HCT116 (cell line): Measurements from ENCODE around the gene RAP1GAP2. TPM values are rescaled to one million over a fixed set of nuclear protein-coding genes. Genes with fewer than 3 reads are reported as not detected.

Experiments used
- ATAC-seq: fragments of 200-7000 bp; cut with Tn5 transposase; 2 replicates; pipeline ENCODE4 v1.9.1; 2020; ENCODE audit warnings: mild to moderate bottlenecking, moderate library complexity
- BruUV-seq: library from RNA; stranded (reverse); fragments of 400-500 nt; replicated peaks from 2 replicates; lab custom pipeline; 2021; lab: Mats Ljungman, UMichigan
- CTCF ChIA-PET: fragments of 300-600 bp; sonication (Branson Sonifier 250); formaldehyde crosslinking; loops from one replicate; lab custom pipeline; 2021; ENCODE audit warnings: antibody characterized with exemption; lab: Charles Lee
- POLR2A ChIA-PET: fragments of 300-600, 350-600 bp; sonication (Branson Sonifier 250); formaldehyde crosslinking; loops from one replicate; lab custom pipeline; 2021; ENCODE audit warnings: antibody characterized with exemption; lab: Charles Lee
- RAD21 ChIA-PET, 2 experiments: fragments of 300-600 bp; sonication (Branson Sonifier 250); formaldehyde crosslinking; loops; one replicate each; lab custom pipeline; 2023; ENCODE audit warnings: low total read pairs in 2 of 2; ENCODE audit not compliant: uncharacterized antibody in 2 of 2, unreplicated experiment in 2 of 2, low non-redundant PET in 1 of 2; lab: Charles Lee
- DNase-seq: peaks from one replicate; pipeline ENCODE4 v3.0.0-alpha.2; 2010; ENCODE audit warnings: low read depth, low spot score
- H2AFZ ChIP-seq: fragments of 200-600 bp; shearing (Covaris generic), sonication (generic); 2 replicates; pipeline ENCODE4 v1.6.1; 2017; ENCODE audit warnings: low read depth, mixed run types, mixed read lengths, antibody characterized with exemption, low read length; ENCODE audit not compliant: poor library complexity, severe bottlenecking
- H3K27ac ChIP-seq: 2 replicates; pipeline ENCODE4 v1.5.1; 2012; ENCODE audit warnings: low read depth, low read length
- H3K27me3 ChIP-seq: fragments of 200-600 bp; sonication (generic); 2 replicates; pipeline ENCODE4 v1.6.1; 2016; ENCODE audit warnings: mixed run types, low read length, mixed read lengths; ENCODE audit not compliant: insufficient read depth
- H3K36me3 ChIP-seq, 2 experiments: fragments of 200-500 bp in 1 of 2; fragments of 200-600 bp in 1 of 2; sonication (Bioruptor generic) in 1 of 2; sonication (generic) in 1 of 2; 2 replicates each; pipeline versions ENCODE4 v1.5.1 to v1.6.1; 2014 to 2016; ENCODE audit warnings: low read length in 2 of 2, inconsistent platforms in 1 of 2, mixed read lengths in 1 of 2, mixed run types in 1 of 2; ENCODE audit not compliant: insufficient read depth in 2 of 2, control insufficient read depth in 1 of 2
- H3K4me1 ChIP-seq, 2 experiments: fragments of 200-600 bp in 1 of 2; sonication (generic) in 1 of 2; 2 replicates each; pipeline versions ENCODE4 v1.5.1 to v1.6.1; 2012 to 2017; ENCODE audit warnings: low read length in 2 of 2, inconsistent platforms in 1 of 2, mild to moderate bottlenecking in 1 of 2, mixed read lengths in 1 of 2, mixed run types in 1 of 2, moderate library complexity in 1 of 2; ENCODE audit not compliant: insufficient read depth in 2 of 2, control insufficient read depth in 1 of 2
- H3K4me2 ChIP-seq: fragments of 200-600 bp; sonication (generic); 2 replicates; pipeline ENCODE4 v1.6.1; 2017; ENCODE audit warnings: mixed run types, low read length, mixed read lengths
- H3K4me3 ChIP-seq, 2 experiments: fragments of 200-600 bp in 1 of 2; sonication (generic) in 1 of 2; replicated peaks in 1 of 2; 2 replicates each; pipeline ENCODE4 v1.5.1; 2011 to 2016; ENCODE audit warnings: low read length in 2 of 2, control low read depth in 1 of 2, low read depth in 1 of 2, mild to moderate bottlenecking in 1 of 2, mixed read lengths in 1 of 2, mixed run types in 1 of 2
- H3K79me2 ChIP-seq: fragments of 200-600 bp; sonication (generic); 2 replicates; pipeline ENCODE4 v1.6.1; 2017; ENCODE audit warnings: mild to moderate bottlenecking, mixed run types, low read length, moderate library complexity, mixed read lengths; ENCODE audit not compliant: insufficient read depth
- H3K9ac ChIP-seq: fragments of 200-600 bp; sonication (generic); 2 replicates; pipeline ENCODE4 v1.6.1; 2016; ENCODE audit warnings: low read length, mixed read lengths
- H3K9me2 ChIP-seq: fragments of 200-600 bp; sonication (generic), shearing (Covaris generic); 2 replicates; pipeline ENCODE4 v1.6.1; 2017; ENCODE audit warnings: mixed run types, mild to moderate bottlenecking, moderate library complexity; ENCODE audit not compliant: insufficient read depth
- H3K9me3 ChIP-seq, 2 experiments: fragments of 200-500 bp in 1 of 2; fragments of 200-600 bp in 1 of 2; sonication (Bioruptor generic) in 1 of 2; sonication (generic) in 1 of 2; 2 replicates each; pipeline ENCODE4 v1.6.1; 2014 to 2017; ENCODE audit warnings: low read length in 2 of 2, mixed read lengths in 2 of 2, inconsistent platforms in 1 of 2, low read depth in 1 of 2, mild to moderate bottlenecking in 1 of 2, mixed run types in 1 of 2, moderate library complexity in 1 of 2; ENCODE audit not compliant: control insufficient read depth in 1 of 2, insufficient read depth in 1 of 2
- H4K20me1 ChIP-seq: fragments of 200-600 bp; sonication (generic), shearing (Covaris generic); 2 replicates; pipeline ENCODE4 v1.6.1; 2017; ENCODE audit warnings: mixed run types, mild to moderate bottlenecking, moderate library complexity; ENCODE audit not compliant: insufficient read depth
- CEBPB ChIP-seq: IDR thresholded peaks from 2 replicates; pipeline ENCODE4 v1.6.1; 2012; ENCODE audit warnings: low read depth
- EGR1 ChIP-seq: IDR thresholded peaks from 2 replicates; pipeline ENCODE4 v1.6.1; 2012; ENCODE audit warnings: low read depth
- ELF1 ChIP-seq: IDR thresholded peaks from 2 replicates; pipeline ENCODE4 v1.6.1; 2012; ENCODE audit warnings: low read depth, borderline replicate concordance
- EZH2phosphoT487 ChIP-seq: fragments of 200-600 bp; IDR thresholded peaks from 2 replicates; pipeline ENCODE4 v1.6.1; 2018; ENCODE audit warnings: antibody characterized with exemption, borderline replicate concordance
- FOSL1 ChIP-seq: IDR thresholded peaks from 2 replicates; pipeline ENCODE4 v1.6.1; 2012; ENCODE audit warnings: low read depth
- JUND ChIP-seq: IDR thresholded peaks from 2 replicates; pipeline ENCODE4 v1.6.1; 2012
- POLR2A ChIP-seq: IDR thresholded peaks from 2 replicates; pipeline ENCODE4 v1.7.0; 2011; ENCODE audit warnings: borderline replicate concordance; ENCODE audit not compliant: insufficient read depth, insufficient read length; ENCODE audit errors: extremely low read depth
- RAD21 ChIP-seq: IDR thresholded peaks from 2 replicates; pipeline ENCODE4 v1.6.1; 2012; ENCODE audit warnings: low read depth, mild to moderate bottlenecking
- SIN3A ChIP-seq: IDR thresholded peaks from 2 replicates; pipeline ENCODE4 v1.6.1; 2012; ENCODE audit warnings: low read depth
- SP1 ChIP-seq: IDR thresholded peaks from 2 replicates; pipeline ENCODE4 v1.6.1; 2012; ENCODE audit warnings: low read depth
- SRF ChIP-seq: IDR thresholded peaks from 2 replicates; pipeline ENCODE4 v1.6.1; 2012; ENCODE audit warnings: low read depth
- TCF7L2 ChIP-seq: IDR thresholded peaks from 2 replicates; pipeline ENCODE4 v1.7.0; 2011; ENCODE audit warnings: borderline replicate concordance, inconsistent platforms; ENCODE audit not compliant: insufficient read depth, insufficient read length; ENCODE audit errors: extremely low read depth
- ZFX ChIP-seq: fragments of 450-650 bp; IDR thresholded peaks from 2 replicates; pipeline ENCODE4 v1.6.1; 2017
- ZNF274 ChIP-seq: fragments of 200-500 bp; sonication (Bioruptor generic); IDR thresholded peaks from 2 replicates; pipeline ENCODE4 v1.6.1; 2014; ENCODE audit warnings: mild to moderate bottlenecking, low read depth, low read length, inconsistent platforms
- intact Hi-C: fragments of 100-400 bp; cut with micrococcal nuclease; formaldehyde crosslinking; loops from 2 replicates; pipeline ENCODE4 v1.10.0; 2022
- total RNA-seq: library from RNA; stranded (reverse); gene quantifications from one replicate; pipeline ENCODE4 v1.2.1, GENCODE V29; 2021; ENCODE audit not compliant: unreplicated experiment
- TF ChIP-seq, protein P1 (sequence below): IDR thresholded peaks from 2 replicates; pipeline ENCODE4 v1.6.1; 2012
- TF ChIP-seq, protein P2 (sequence below), 3 experiments: fragments of 200-600 bp in 1 of 3; sonication (generic) in 1 of 3; IDR thresholded peaks in 2 of 3; conservative IDR thresholded peaks in 1 of 3; 2 replicates each; pipeline ENCODE4 v1.5.1; 2012 to 2017; ENCODE audit warnings: low read depth in 2 of 3, low read length in 2 of 3, antibody characterized with exemption in 1 of 3, borderline replicate concordance in 1 of 3, control low read depth in 1 of 3, mild to moderate bottlenecking in 1 of 3, mixed read lengths in 1 of 3, mixed run types in 1 of 3, moderate library complexity in 1 of 3; ENCODE audit not compliant: insufficient read depth in 1 of 3
- TF ChIP-seq, protein P3 (sequence below): IDR thresholded peaks from 2 replicates; pipeline ENCODE4 v1.6.1; 2012
- TF ChIP-seq, protein P4 (sequence below): IDR thresholded peaks from 2 replicates; pipeline ENCODE4 v1.6.1; 2012; ENCODE audit warnings: low read depth

Gene RAP1GAP2
- total RNA-seq, 1 experiment from 2014 or later = 54.6 TPM

DNA sequence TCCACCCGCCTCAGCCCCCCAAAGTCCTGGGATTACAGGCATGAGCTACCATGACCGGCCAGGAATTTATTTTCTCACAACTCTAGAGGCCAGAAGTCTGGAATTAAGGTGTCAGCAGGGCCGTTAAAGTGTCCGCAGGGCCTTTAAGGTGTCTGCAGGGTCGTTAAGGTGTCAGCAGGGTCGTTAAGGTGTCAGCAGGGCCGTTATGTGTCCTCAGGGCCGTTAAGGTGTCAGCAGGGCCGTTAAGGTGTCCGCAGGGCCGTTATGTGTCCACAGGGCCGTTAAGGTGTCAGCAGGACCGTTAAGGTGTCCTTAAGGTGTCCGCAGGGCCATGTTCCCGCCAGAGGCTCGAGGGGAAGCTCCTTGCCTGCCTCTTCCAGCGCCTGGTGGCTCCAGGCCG, 125.2 kb downstream of the RAP1GAP2 start:
- TF ChIP-seq, protein P1, sequence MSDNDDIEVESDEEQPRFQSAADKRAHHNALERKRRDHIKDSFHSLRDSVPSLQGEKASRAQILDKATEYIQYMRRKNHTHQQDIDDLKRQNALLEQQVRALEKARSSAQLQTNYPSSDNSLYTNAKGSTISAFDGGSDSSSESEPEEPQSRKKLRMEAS = no peak
- no peak for TF ChIP-seq SIN3A
- no peak for TF ChIP-seq CEBPB
- no peak for TF ChIP-seq FOSL1
- no peak for TF ChIP-seq TCF7L2
- TF ChIP-seq, protein P2, sequence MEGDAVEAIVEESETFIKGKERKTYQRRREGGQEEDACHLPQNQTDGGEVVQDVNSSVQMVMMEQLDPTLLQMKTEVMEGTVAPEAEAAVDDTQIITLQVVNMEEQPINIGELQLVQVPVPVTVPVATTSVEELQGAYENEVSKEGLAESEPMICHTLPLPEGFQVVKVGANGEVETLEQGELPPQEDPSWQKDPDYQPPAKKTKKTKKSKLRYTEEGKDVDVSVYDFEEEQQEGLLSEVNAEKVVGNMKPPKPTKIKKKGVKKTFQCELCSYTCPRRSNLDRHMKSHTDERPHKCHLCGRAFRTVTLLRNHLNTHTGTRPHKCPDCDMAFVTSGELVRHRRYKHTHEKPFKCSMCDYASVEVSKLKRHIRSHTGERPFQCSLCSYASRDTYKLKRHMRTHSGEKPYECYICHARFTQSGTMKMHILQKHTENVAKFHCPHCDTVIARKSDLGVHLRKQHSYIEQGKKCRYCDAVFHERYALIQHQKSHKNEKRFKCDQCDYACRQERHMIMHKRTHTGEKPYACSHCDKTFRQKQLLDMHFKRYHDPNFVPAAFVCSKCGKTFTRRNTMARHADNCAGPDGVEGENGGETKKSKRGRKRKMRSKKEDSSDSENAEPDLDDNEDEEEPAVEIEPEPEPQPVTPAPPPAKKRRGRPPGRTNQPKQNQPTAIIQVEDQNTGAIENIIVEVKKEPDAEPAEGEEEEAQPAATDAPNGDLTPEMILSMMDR (IDR thresholded peaks at IDR 0.05 in 2 of 3, conservative IDR thresholded peaks at IDR 0.05 in 1 of 3; ENCODE audit: borderline replicate concordance in 1 of 3, insufficient read depth in 1 of 3, low read depth in 2 of 3, low read length in 2 of 3) = no peak
- TF ChIP-seq ZFX = no peak
- TF ChIP-seq JUND = no peak
- TF ChIP-seq RAD21 = no peak
- TF ChIP-seq, protein P3, sequence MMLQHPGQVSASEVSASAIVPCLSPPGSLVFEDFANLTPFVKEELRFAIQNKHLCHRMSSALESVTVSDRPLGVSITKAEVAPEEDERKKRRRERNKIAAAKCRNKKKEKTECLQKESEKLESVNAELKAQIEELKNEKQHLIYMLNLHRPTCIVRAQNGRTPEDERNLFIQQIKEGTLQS = no peak
- TF ChIP-seq, protein P4, sequence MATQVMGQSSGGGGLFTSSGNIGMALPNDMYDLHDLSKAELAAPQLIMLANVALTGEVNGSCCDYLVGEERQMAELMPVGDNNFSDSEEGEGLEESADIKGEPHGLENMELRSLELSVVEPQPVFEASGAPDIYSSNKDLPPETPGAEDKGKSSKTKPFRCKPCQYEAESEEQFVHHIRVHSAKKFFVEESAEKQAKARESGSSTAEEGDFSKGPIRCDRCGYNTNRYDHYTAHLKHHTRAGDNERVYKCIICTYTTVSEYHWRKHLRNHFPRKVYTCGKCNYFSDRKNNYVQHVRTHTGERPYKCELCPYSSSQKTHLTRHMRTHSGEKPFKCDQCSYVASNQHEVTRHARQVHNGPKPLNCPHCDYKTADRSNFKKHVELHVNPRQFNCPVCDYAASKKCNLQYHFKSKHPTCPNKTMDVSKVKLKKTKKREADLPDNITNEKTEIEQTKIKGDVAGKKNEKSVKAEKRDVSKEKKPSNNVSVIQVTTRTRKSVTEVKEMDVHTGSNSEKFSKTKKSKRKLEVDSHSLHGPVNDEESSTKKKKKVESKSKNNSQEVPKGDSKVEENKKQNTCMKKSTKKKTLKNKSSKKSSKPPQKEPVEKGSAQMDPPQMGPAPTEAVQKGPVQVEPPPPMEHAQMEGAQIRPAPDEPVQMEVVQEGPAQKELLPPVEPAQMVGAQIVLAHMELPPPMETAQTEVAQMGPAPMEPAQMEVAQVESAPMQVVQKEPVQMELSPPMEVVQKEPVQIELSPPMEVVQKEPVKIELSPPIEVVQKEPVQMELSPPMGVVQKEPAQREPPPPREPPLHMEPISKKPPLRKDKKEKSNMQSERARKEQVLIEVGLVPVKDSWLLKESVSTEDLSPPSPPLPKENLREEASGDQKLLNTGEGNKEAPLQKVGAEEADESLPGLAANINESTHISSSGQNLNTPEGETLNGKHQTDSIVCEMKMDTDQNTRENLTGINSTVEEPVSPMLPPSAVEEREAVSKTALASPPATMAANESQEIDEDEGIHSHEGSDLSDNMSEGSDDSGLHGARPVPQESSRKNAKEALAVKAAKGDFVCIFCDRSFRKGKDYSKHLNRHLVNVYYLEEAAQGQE = no peak
- no peak for TF ChIP-seq SRF
- TF ChIP-seq POLR2A = no peak
- no peak for TF ChIP-seq EGR1
- no peak for TF ChIP-seq SP1
- no peak for TF ChIP-seq EZH2phosphoT487
- no peak for TF ChIP-seq ZNF274
- no peak for TF ChIP-seq ELF1
- no peaks in the 10 kb centered on the region for H3K27me3 ChIP-seq
- intact Hi-C loops = no loop called here
- no peaks in the 10 kb centered on the region for H4K20me1 ChIP-seq
- CTCF ChIA-PET = interaction anchor here (0.6 kb wide), 1 partner anchor 94 kb away, joined by 3 read pairs; no protein-coding TSS in a partner anchor
- H3K9me3 ChIP-seq = no peaks in the 10 kb centered on the region
- POLR2A ChIA-PET = no interaction called here
- RAD21 ChIA-PET = no interaction called here
- DNase-seq (no peak), ATAC-seq (no peak)
- no peak overlapping the region for H3K27ac ChIP-seq
- no peaks in the 10 kb centered on the region for H3K36me3 ChIP-seq
- BruUV-seq = no TSS peak
- no peak overlapping the region for H3K4me2 ChIP-seq
- H3K9me2 ChIP-seq = no peaks in the 10 kb centered on the region
- H2AFZ ChIP-seq = no peak overlapping the region
- no peak overlapping the region for H3K9ac ChIP-seq
- H3K4me3 ChIP-seq = no peak overlapping the region
- no peaks in the 10 kb centered on the region for H3K79me2 ChIP-seq
- H3K4me1 ChIP-seq = peaks cover 0 to 4% of the 10 kb centered on the region in 2 experiments; a peak in 1 of 4 replicates
